ENCODE measurements around the gene PSMD3. TPM values are rescaled to one million over a fixed set of nuclear protein-coding genes. Genes with fewer than 3 reads are reported as not detected.

The PSMD3 gene
- total RNA-seq, 2 donors from 2014 or later: 152 to 164 TPM

DNA sequence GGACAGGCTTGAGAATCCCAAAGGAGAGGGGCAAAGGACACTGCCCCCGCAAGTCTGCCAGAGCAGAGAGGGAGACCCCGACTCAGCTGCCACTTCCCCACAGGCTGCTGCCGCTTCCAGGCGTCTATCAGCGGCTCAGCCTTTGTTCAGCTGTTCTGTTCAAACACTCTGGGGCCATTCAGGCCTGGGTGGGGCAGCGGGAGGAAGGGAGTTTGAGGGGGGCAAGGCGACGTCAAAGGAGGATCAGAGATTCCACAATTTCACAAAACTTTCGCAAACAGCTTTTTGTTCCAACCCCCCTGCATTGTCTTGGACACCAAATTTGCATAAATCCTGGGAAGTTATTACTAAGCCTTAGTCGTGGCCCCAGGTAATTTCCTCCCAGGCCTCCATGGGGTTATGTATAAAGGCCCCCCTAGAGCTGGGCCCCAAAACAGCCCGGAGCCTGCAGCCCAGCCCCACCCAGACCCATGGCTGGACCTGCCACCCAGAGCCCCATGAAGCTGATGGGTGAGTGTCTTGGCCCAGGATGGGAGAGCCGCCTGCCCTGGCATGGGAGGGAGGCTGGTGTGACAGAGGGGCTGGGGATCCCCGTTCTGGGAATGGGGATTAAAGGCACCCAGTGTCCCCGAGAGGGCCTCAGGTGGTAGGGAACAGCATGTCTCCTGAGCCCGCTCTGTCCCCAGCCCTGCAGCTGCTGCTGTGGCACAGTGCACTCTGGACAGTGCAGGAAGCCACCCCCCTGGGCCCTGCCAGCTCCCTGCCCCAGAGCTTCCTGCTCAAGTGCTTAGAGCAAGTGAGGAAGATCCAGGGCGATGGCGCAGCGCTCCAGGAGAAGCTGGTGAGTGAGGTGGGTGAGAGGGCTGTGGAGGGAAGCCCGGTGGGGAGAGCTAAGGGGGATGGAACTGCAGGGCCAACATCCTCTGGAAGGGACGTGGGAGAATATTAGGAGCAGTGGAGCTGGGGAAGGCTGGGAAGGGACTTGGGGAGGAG, 34.7 kb downstream of the PSMD3 start, which contains the start of gene CSF3:
Gene CSF3 (plus strand): TSS at position 436 of the 993 bp plus-strand sequence. CDS start 35 bp downstream, at position 471.
- Histone ChIP-seq H3K9ac (ENCODE audit: extremely low read depth, low read length, poor library complexity, severe bottlenecking) (no peak within 1 kb of the TSS), H3K4me1 (ENCODE audit: control insufficient read depth, insufficient read depth, low read length) (peaks cover 5% of the 10 kb centered on the region), H3K36me3 (ENCODE audit: control insufficient read depth, insufficient read depth, low read length) (peaks cover 5% of the 10 kb centered on the region), H3K27me3 (ENCODE audit: control insufficient read depth, insufficient read depth, low read length, poor library complexity, severe bottlenecking) (no peaks in the 10 kb centered on the region), H3K27ac (ENCODE audit: low read depth, low read length) (no peak within 1 kb of the TSS), H3K9me3 (ENCODE audit: control insufficient read depth, low read length) (no peaks in the 10 kb centered on the region), H3K4me3 (ENCODE audit: low read length) (no peak within 1 kb of the TSS)
- Mint-ChIP-seq H3K27me3 (ENCODE audit: insufficient read depth) (no peaks in the 10 kb centered on the region), H3K9me3 (peaks cover 3% of the 10 kb centered on the region), H3K4me1 (peaks cover 14% of the 10 kb centered on the region), H3K36me3 (ENCODE audit: low read depth) (peaks cover 13% of the 10 kb centered on the region), H3K27ac (no peak within 1 kb of the TSS), H3K4me3 (no peak within 1 kb of the TSS)
- peak; percentile 55 for DNase-seq
- TF ChIP-seq CTCF (conservative IDR thresholded peaks at IDR 0.05): no peak
- WGBS, 2 experiments (ENCODE audit: insufficient coverage in 1 of 2, insufficient read length in 1 of 2): 56 to 74% methylated on average over 5 to 20 of the region's 20 CpGs

DNA sequence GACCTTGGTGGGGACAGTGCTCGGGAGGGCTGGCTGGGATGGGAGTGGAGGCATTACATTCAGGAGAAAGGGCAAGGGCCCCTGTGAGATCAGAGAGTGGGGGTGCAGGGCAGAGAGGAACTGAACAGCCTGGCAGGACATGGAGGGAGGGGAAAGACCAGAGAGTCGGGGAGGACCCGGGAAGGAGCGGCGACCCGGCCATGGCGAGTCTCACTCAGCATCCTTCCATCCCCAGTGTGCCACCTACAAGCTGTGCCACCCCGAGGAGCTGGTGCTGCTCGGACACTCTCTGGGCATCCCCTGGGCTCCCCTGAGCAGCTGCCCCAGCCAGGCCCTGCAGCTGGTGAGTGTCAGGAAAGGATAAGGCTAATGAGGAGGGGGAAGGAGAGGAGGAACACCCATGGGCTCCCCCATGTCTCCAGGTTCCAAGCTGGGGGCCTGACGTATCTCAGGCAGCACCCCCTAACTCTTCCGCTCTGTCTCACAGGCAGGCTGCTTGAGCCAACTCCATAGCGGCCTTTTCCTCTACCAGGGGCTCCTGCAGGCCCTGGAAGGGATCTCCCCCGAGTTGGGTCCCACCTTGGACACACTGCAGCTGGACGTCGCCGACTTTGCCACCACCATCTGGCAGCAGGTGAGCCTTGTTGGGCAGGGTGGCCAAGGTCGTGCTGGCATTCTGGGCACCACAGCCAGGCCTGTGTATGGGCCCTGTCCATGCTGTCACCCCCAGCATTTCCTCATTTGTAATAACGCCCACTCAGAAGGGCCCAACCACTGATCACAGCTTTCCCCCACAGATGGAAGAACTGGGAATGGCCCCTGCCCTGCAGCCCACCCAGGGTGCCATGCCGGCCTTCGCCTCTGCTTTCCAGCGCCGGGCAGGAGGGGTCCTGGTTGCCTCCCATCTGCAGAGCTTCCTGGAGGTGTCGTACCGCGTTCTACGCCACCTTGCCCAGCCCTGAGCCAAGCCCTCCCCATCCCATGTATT, 35.7 kb downstream of the PSMD3 start:
- no peak overlapping the region for H3K27ac Mint-ChIP-seq

More for the DNA sequence above, 35.7 kb downstream of the PSMD3 start:
- Histone ChIP-seq H3K27me3 (ENCODE audit: control insufficient read depth, insufficient read depth, low read length, poor library complexity, severe bottlenecking) (no peaks in the 10 kb centered on the region), H3K27ac (ENCODE audit: low read depth, low read length) (no peak overlapping the region), H3K9me3 (ENCODE audit: control insufficient read depth, low read length) (no peaks in the 10 kb centered on the region), H3K9ac (ENCODE audit: extremely low read depth, low read length, poor library complexity, severe bottlenecking) (no peak overlapping the region), H3K36me3 (ENCODE audit: control insufficient read depth, insufficient read depth, low read length) (peaks cover 9% of the 10 kb centered on the region), H3K4me3 (ENCODE audit: low read length) (no peak overlapping the region), H3K4me1 (ENCODE audit: control insufficient read depth, insufficient read depth, low read length) (peaks cover 5% of the 10 kb centered on the region)
- TF ChIP-seq CTCF (conservative IDR thresholded peaks at IDR 0.05): no peak
- H3K9me3 Mint-ChIP-seq: peaks cover 3% of the 10 kb centered on the region
- peaks cover 14% of the 10 kb centered on the region for H3K4me1 Mint-ChIP-seq
- WGBS, 2 experiments (ENCODE audit: insufficient coverage in 1 of 2, insufficient read length in 1 of 2): 88 to 91% methylated on average over 15 to 25 of the region's 26 CpGs
- DNase-seq: peak; percentile 53
- no peak overlapping the region for H3K4me3 Mint-ChIP-seq
- no peaks in the 10 kb centered on the region for H3K27me3 Mint-ChIP-seq (ENCODE audit: insufficient read depth)
- H3K36me3 Mint-ChIP-seq (ENCODE audit: low read depth): peaks cover 18% of the 10 kb centered on the region
